A673 (cell line): ENCODE results near the gene TNPO3. TPM values are rescaled to one million over a fixed set of nuclear protein-coding genes. Genes with fewer than 3 reads are reported as not detected.

ENCODE experiments used
- BruUV-seq: library from RNA; stranded (reverse); fragments of 400-500 nt; replicated peaks from 2 replicates; lab custom pipeline; 2021; lab: Mats Ljungman, UMichigan
- CTCF ChIA-PET: fragments of 300-600 bp; sonication (Branson Sonifier 250); formaldehyde crosslinking; loops from one replicate; lab custom pipeline; 2022; ENCODE audit warnings: antibody characterized with exemption; lab: Charles Lee
- POLR2A ChIA-PET: fragments of 300-600 bp; sonication (Branson Sonifier 250); formaldehyde crosslinking; loops from one replicate; lab custom pipeline; 2022; ENCODE audit warnings: antibody characterized with exemption; ENCODE audit not compliant: low non-redundant PET; lab: Charles Lee
- DNase-seq: peaks from one replicate; pipeline ENCODE4 v3.0.0-alpha.2; 2015; ENCODE audit warnings: low spot score
- H3K27ac ChIP-seq: fragments of 200-600 bp; sonication (generic); 2 replicates; pipeline ENCODE4 v1.5.1; 2016; ENCODE audit warnings: mixed run types, low read depth, mild to moderate bottlenecking, mixed read lengths, antibody characterized with exemption, low read length; ENCODE audit not compliant: poor library complexity, severe bottlenecking
- H3K27me3 ChIP-seq: fragments of 200-600 bp; sonication (generic); replicated peaks from 2 replicates; pipeline ENCODE4 v1.6.1; 2017; ENCODE audit warnings: mixed run types, low read depth, mild to moderate bottlenecking, mixed read lengths, antibody characterized with exemption, low read length; ENCODE audit not compliant: insufficient read depth, poor library complexity
- H3K36me3 ChIP-seq: fragments of 200-600 bp; sonication (generic); 2 replicates; pipeline ENCODE4 v1.6.1; 2016; ENCODE audit warnings: mixed run types, mild to moderate bottlenecking, mixed read lengths, antibody characterized with exemption, low read length; ENCODE audit not compliant: insufficient read depth, poor library complexity, severe bottlenecking
- H3K4me1 ChIP-seq: fragments of 200-600 bp; sonication (generic); 2 replicates; pipeline ENCODE4 v1.6.1; 2017; ENCODE audit warnings: mixed run types, mild to moderate bottlenecking, mixed read lengths, antibody characterized with exemption, low read length; ENCODE audit not compliant: insufficient read depth, poor library complexity, severe bottlenecking
- H3K4me3 ChIP-seq: fragments of 200-600 bp; sonication (generic); 2 replicates; pipeline ENCODE4 v1.5.1; 2016; ENCODE audit warnings: low read depth, mixed run types, mild to moderate bottlenecking, mixed read lengths, low read length; ENCODE audit not compliant: poor library complexity, severe bottlenecking
- H3K9me3 ChIP-seq: fragments of 200-600 bp; sonication (generic); 2 replicates; pipeline ENCODE4 v1.6.1; 2016; ENCODE audit warnings: mixed run types, low read depth, mild to moderate bottlenecking, mixed read lengths, antibody characterized with exemption, low read length; ENCODE audit not compliant: poor library complexity, severe bottlenecking
- CTCF ChIP-seq: fragments of 300-800, 200-600 bp; sonication (generic); conservative IDR thresholded peaks from 2 replicates; pipeline ENCODE4 v1.5.1; 2017; ENCODE audit warnings: low read depth, mild to moderate bottlenecking, antibody characterized with exemption, low read length, moderate library complexity, mixed read lengths
- EZH2 ChIP-seq: fragments of 200-600 bp; sonication (generic); IDR thresholded peaks from 2 replicates; pipeline ENCODE4 v1.6.1; 2017; ENCODE audit warnings: borderline replicate concordance, low read depth, mild to moderate bottlenecking, mixed read lengths, antibody characterized with exemption, low read length; ENCODE audit not compliant: poor library complexity, severe bottlenecking
- intact Hi-C: fragments of 100-400 bp; cut with micrococcal nuclease; formaldehyde crosslinking; loops from one replicate; pipeline ENCODE4 v1.10.0; 2022; ENCODE audit not compliant: unreplicated experiment
- total RNA-seq: library from RNA; stranded (reverse); gene quantifications from 2 replicates; pipeline ENCODE4 v1.2.3, GENCODE V29; 2021

TNPO3 gene
- total RNA-seq, 1 experiment from 2014 or later = 77.8 TPM

GRCh38 chr7:128909625-128910568, 145.0 kb downstream of the TNPO3 start:
- POLR2A ChIA-PET = interaction anchor here (0.5 kb wide), 1 partner anchor 249 kb away, joined by 3 read pairs; no protein-coding TSS in a partner anchor

GRCh38 chr7:128908750-128909624, 145.9 kb downstream of the TNPO3 start:
- Histone ChIP-seq H3K4me3 (peak overlapping the region; percentile 37), H3K36me3 (no peaks in the 10 kb centered on the region), H3K27me3 (no peaks in the 10 kb centered on the region), H3K9me3 (no peaks in the 10 kb centered on the region), H3K4me1 (no peaks in the 10 kb centered on the region), H3K27ac (no peak overlapping the region)
- BruUV-seq = no TSS peak
- DNase-seq = no peak
- no peak for TF ChIP-seq EZH2
- TF ChIP-seq CTCF = no peak
- ChIA-PET CTCF (interaction anchor here (0.6 kb wide), 1 partner anchor 681 kb away, joined by 4 read pairs; no protein-coding TSS in a partner anchor), POLR2A (no interaction called here)
- intact Hi-C loops = no loop called here

More at GRCh38 chr7:128909625-128910568, 145.0 kb downstream of the TNPO3 start:
- H3K36me3 ChIP-seq = no peaks in the 10 kb centered on the region
- intact Hi-C loops = no loop called here
- TF ChIP-seq CTCF = no peak
- TF ChIP-seq EZH2 = no peak
- BruUV-seq = no TSS peak
- peak; percentile 55 for DNase-seq
- CTCF ChIA-PET = no interaction called here
- H3K27me3 ChIP-seq = no peaks in the 10 kb centered on the region
- H3K9me3 ChIP-seq = no peaks in the 10 kb centered on the region
- peak overlapping the region; percentile 37 for H3K4me3 ChIP-seq
- no peak overlapping the region for H3K27ac ChIP-seq
- no peaks in the 10 kb centered on the region for H3K4me1 ChIP-seq

GRCh38 chr7:128906766-128907559, 147.9 kb downstream of the TNPO3 start:
- Histone ChIP-seq H3K27ac (no peak overlapping the region), H3K27me3 (no peaks in the 10 kb centered on the region), H3K4me1 (no peaks in the 10 kb centered on the region), H3K9me3 (no peaks in the 10 kb centered on the region), H3K36me3 (no peaks in the 10 kb centered on the region), H3K4me3 (no peak overlapping the region)
- intact Hi-C loops = no loop called here
- CTCF ChIA-PET = no interaction called here
- BruUV-seq = no TSS peak
- no peak for TF ChIP-seq CTCF
- no peak for TF ChIP-seq EZH2
- no peak for DNase-seq
- POLR2A ChIA-PET = no interaction called here
